Esophagus muscularis mucosa (tissue), 4 donors: Measurements from ENCODE around the gene MAF. TPM values are rescaled to one million over a fixed set of nuclear protein-coding genes. Genes with fewer than 3 reads are reported as not detected.

ENCODE experiments used
- DNase-seq: peaks from one replicate; pipeline ENCODE4 v3.0.0-alpha.2; 2017; ENCODE audit errors: extremely low spot score
- H3K27ac ChIP-seq, 4 donors: fragments of 200-600 bp; sonication (generic); replicated peaks in 1 of 4; 1 replicate in 3 of 4; 2 replicates in 1 of 4; pipeline ENCODE4 v1.5.1; 2016 to 2019; ENCODE audit warnings: mild to moderate bottlenecking in 1 of 4
- H3K27me3 ChIP-seq, 4 donors: fragments of 200-600 bp; sonication (generic); one replicate each; pipeline versions ENCODE4 v1.5.1 to v1.6.0; 2016 to 2019
- H3K36me3 ChIP-seq, 4 donors: fragments of 200-600 bp; sonication (generic); one replicate each; pipeline ENCODE4 v1.5.1; 2016 to 2019
- H3K4me1 ChIP-seq, 4 donors: fragments of 200-600 bp; sonication (generic); one replicate each; pipeline ENCODE4 v1.5.1; 2016 to 2019
- H3K4me3 ChIP-seq, 4 donors: fragments of 200-600 bp; sonication (generic); 1 replicate in 2 of 4; 2 replicates in 2 of 4; pipeline ENCODE4 v1.5.1; 2016 to 2019; ENCODE audit warnings: mild to moderate bottlenecking in 4 of 4, moderate library complexity in 1 of 4
- H3K9me3 ChIP-seq, 4 donors: fragments of 200-600 bp; sonication (generic); 1 replicate in 3 of 4; 2 replicates in 1 of 4; pipeline ENCODE4 v1.5.1; 2016 to 2019
- CTCF ChIP-seq, 3 experiments: fragments of 200-600 bp in 2 of 3; fragments of 450-650 bp in 1 of 3; sonication (generic) in 2 of 3; IDR thresholded peaks; one replicate each; pipeline ENCODE4 v1.5.1; 2017 to 2019; ENCODE audit warnings: antibody characterized with exemption in 3 of 3, mild to moderate bottlenecking in 2 of 3, moderate library complexity in 1 of 3
- EP300 ChIP-seq: sonication (generic); formaldehyde crosslinking; IDR thresholded peaks from one replicate; pipeline ENCODE4 v1.6.1; 2017; ENCODE audit warnings: antibody characterized with exemption
- POLR2A ChIP-seq: fragments of 450-650 bp; IDR thresholded peaks from one replicate; pipeline ENCODE4 v1.6.1; 2017; ENCODE audit warnings: antibody characterized with exemption, moderate library complexity, mild to moderate bottlenecking, low read depth
- POLR2AphosphoS5 ChIP-seq, 2 donors: sonication (generic); formaldehyde crosslinking; IDR thresholded peaks; one replicate each; pipeline ENCODE4 v1.6.1; 2017; ENCODE audit warnings: antibody characterized with exemption in 2 of 2
- WGBS: methylation state at CpG from one replicate; pipeline ENCODE4 v1.1.5; 2018; 5-methylcytosine and 5-hydroxymethylcytosine counted together
- intact Hi-C: fragments of 100-400 bp; cut with DNase I; formaldehyde crosslinking; loops from one replicate; pipeline ENCODE4 v1.15.1; 2023
- total RNA-seq, 4 donors: library from RNA; depleted of rRNA; stranded (reverse); fragments of >200 nt; gene quantifications; one replicate each; pipeline versions ENCODE4 v1.1.0 to v1.2.1, GENCODE V29; 2016

The MAF gene
- total RNA-seq, 4 donors from 2014 or later, result 30.4 to 55.1 (median 40.8) TPM

- Histone ChIP-seq H3K36me3 (no peaks in the 10 kb centered on the region), H3K27ac (no peak overlapping the region), H3K4me3 (no peak overlapping the region), H3K9me3 (no peaks in the 10 kb centered on the region), H3K27me3 (no peaks in the 10 kb centered on the region), H3K4me1 (peaks cover 0 to 6% (median 2%) of the 10 kb centered on the region in 4 donors)
- no peak for TF ChIP-seq POLR2A
- TF ChIP-seq EP300, result no peak
- no peak for TF ChIP-seq CTCF (IDR thresholded peaks at IDR 0.05)
- TF ChIP-seq POLR2AphosphoS5 (IDR thresholded peaks at IDR 0.05), result no peak
- WGBS, result 83% methylated on average over 2 of the region's 2 CpGs
- intact Hi-C loops, result no loop called here
- no peak for DNase-seq
Observed at GRCh38 chr16:79576602-79577001, 23.9 kb downstream of the MAF start.

GRCh38 chr16:79573884-79574283 lies 26.7 kb downstream of the MAF start:
- no peaks in the 10 kb centered on the region for H3K36me3 ChIP-seq
- no peaks in the 10 kb centered on the region for H3K27me3 ChIP-seq
- WGBS, result 87% methylated on average over 10 of the region's 10 CpGs
- peaks cover 0 to 6% (median 0%) of the 10 kb centered on the region in 4 donors for H3K4me1 ChIP-seq
- TF ChIP-seq POLR2AphosphoS5 (IDR thresholded peaks at IDR 0.05) (no peak), POLR2A (no peak), CTCF (IDR thresholded peaks at IDR 0.05) (no peak), EP300 (no peak)
- no peak overlapping the region for H3K4me3 ChIP-seq
- no peak overlapping the region for H3K27ac ChIP-seq
- no peak for DNase-seq
- no peaks in the 10 kb centered on the region for H3K9me3 ChIP-seq
- intact Hi-C loops, result no loop called here

GRCh38 chr16:79573071-79573470 lies 27.5 kb downstream of the MAF start:
- Histone ChIP-seq H3K4me1 (peaks cover 0 to 6% (median 0%) of the 10 kb centered on the region in 4 donors), H3K9me3 (no peaks in the 10 kb centered on the region), H3K36me3 (no peaks in the 10 kb centered on the region), H3K27ac (no peak overlapping the region), H3K4me3 (no peak overlapping the region), H3K27me3 (no peaks in the 10 kb centered on the region)
- no peak for DNase-seq
- intact Hi-C loops, result no loop called here
- TF ChIP-seq POLR2A, result no peak
- no peak for TF ChIP-seq POLR2AphosphoS5 (IDR thresholded peaks at IDR 0.05)
- no peak for TF ChIP-seq CTCF (IDR thresholded peaks at IDR 0.05)
- TF ChIP-seq EP300, result no peak
- WGBS, result 91% methylated on average over 2 of the region's 2 CpGs

GRCh38 chr16:79571903-79572535 lies 28.5 kb downstream of the MAF start:
- Histone ChIP-seq H3K9me3 (no peaks in the 10 kb centered on the region), H3K4me3 (no peak overlapping the region), H3K36me3 (no peaks in the 10 kb centered on the region), H3K27me3 (no peaks in the 10 kb centered on the region), H3K27ac (no peak overlapping the region), H3K4me1 (peaks cover 0 to 6% (median 0%) of the 10 kb centered on the region in 4 donors)
- TF ChIP-seq EP300 (no peak), POLR2A (no peak), CTCF (IDR thresholded peaks at IDR 0.05) (no peak), POLR2AphosphoS5 (IDR thresholded peaks at IDR 0.05) (no peak)
- WGBS, result 72% methylated on average over 9 of the region's 9 CpGs
- DNase-seq, result no peak
- intact Hi-C loops, result no loop called here
